AG09319 (cell line): ENCODE data around the gene KIF11.
"Not testable (repeated sequence)": the region's sequence is repeated elsewhere in the genome, so short reads cannot be mapped to it uniquely, and the experiment has no call there.

Experiments
- DNase-seq: peaks from one replicate; pipeline ENCODE4 v3.0.0-alpha.2; 2010; ENCODE audit warnings: low read depth; ENCODE audit errors: extremely low read depth
- CTCF ChIP-seq: IDR thresholded peaks from 2 replicates; pipeline ENCODE4 v1.5.1; 2011; ENCODE audit warnings: low read depth, mild to moderate bottlenecking, inconsistent platforms, low read length, moderate library complexity

KIF11 gene

GRCh38 chr10:92573091-92573797, 19.7 kb upstream of the KIF11 start:
- TF ChIP-seq CTCF = no peak; the same call in 1 of the 2 replicates
- no peak for DNase-seq

GRCh38 chr10:92573798-92574547, 19.0 kb upstream of the KIF11 start, which contains the start of gene IDE:
Gene IDE (minus strand): TSS chr10:92574093. CDS start chr10:92574019, 74 bp downstream.
- DNase-seq = peak; percentile 66
- peak; percentile 92 for TF ChIP-seq CTCF

GRCh38 chr10:92574548-92575261, 18.2 kb upstream of the KIF11 start:
- DNase-seq = no peak
- TF ChIP-seq CTCF = no peak

GRCh38 chr10:92575961-92576360, 17.0 kb upstream of the KIF11 start:
- no peak for TF ChIP-seq CTCF
- no peak for DNase-seq

- not testable (repeated sequence) for DNase-seq
Measured at GRCh38 chr10:92582347-92582746, 10.6 kb upstream of the KIF11 start.

GRCh38 chr10:92590623-92591549, 2.0 kb upstream of the KIF11 start:
- DNase-seq = no peak
- TF ChIP-seq CTCF = peak; percentile 41

GRCh38 chr10:92591550-92592022, 1.3 kb upstream of the KIF11 start:
- peak; percentile 84 for DNase-seq
- no peak for TF ChIP-seq CTCF
